ENCODE results near the gene FAM118A. TPM values are rescaled to one million over a fixed set of nuclear protein-coding genes. Genes with fewer than 3 reads are reported as not detected.

The FAM118A gene
- total and polyA plus RNA-seq, 8 donors = 12.0 to 747 (median 53.7) TPM

GRCh38 chr22:45268958-45269844 is 40.5 kb upstream of the FAM118A start:
- DNase-seq = peak; percentile 92 to 94
- H3K9me3 ChIP-seq = no peaks in the 10 kb centered on the region
- TF ChIP-seq POLR2A (IDR thresholded peaks at IDR 0.05) (no peak), POLR2AphosphoS5 (IDR thresholded peaks at IDR 0.05) (peak in 1 of 3 donors; percentile 84), EP300 (IDR thresholded peaks at IDR 0.05) (no peak)
- TF ChIP-seq, protein P1, sequence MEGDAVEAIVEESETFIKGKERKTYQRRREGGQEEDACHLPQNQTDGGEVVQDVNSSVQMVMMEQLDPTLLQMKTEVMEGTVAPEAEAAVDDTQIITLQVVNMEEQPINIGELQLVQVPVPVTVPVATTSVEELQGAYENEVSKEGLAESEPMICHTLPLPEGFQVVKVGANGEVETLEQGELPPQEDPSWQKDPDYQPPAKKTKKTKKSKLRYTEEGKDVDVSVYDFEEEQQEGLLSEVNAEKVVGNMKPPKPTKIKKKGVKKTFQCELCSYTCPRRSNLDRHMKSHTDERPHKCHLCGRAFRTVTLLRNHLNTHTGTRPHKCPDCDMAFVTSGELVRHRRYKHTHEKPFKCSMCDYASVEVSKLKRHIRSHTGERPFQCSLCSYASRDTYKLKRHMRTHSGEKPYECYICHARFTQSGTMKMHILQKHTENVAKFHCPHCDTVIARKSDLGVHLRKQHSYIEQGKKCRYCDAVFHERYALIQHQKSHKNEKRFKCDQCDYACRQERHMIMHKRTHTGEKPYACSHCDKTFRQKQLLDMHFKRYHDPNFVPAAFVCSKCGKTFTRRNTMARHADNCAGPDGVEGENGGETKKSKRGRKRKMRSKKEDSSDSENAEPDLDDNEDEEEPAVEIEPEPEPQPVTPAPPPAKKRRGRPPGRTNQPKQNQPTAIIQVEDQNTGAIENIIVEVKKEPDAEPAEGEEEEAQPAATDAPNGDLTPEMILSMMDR (IDR thresholded peaks at IDR 0.05) = peak in 6 of 7 experiments; percentile 20 to 99 (median 88)
- 2 to 5% (median 3%) methylated on average over 22 to 50 of the region's 60 CpGs for WGBS, 5 donors
- H3K4me3 ChIP-seq = peak overlapping the region; percentile 52 to 69 (median 60)
- H3K27me3 ChIP-seq = peaks cover 0 to 14% (median 0%) of the 10 kb centered on the region in 3 donors
- intact Hi-C loops (cut with DNase I; ENCODE audit: low total_unique reads) = no loop called here
- peaks cover 5 to 54% (median 33%) of the 10 kb centered on the region in 4 donors for H3K4me1 ChIP-seq
- H3K27ac ChIP-seq = peak overlapping the region in 3 of 5 donors; percentile 58 to 63 (median 59)
- H3K36me3 ChIP-seq = no peaks in the 10 kb centered on the region

GRCh38 chr22:45270095-45271020 is 39.4 kb upstream of the FAM118A start:
- Histone ChIP-seq H3K27me3 (peaks cover 0 to 14% (median 0%) of the 10 kb centered on the region in 3 donors), H3K4me3 (no peak overlapping the region), H3K27ac (peak overlapping the region in 2 of 5 donors; percentile 58 to 66), H3K36me3 (no peaks in the 10 kb centered on the region), H3K4me1 (peaks cover 5 to 53% (median 33%) of the 10 kb centered on the region in 4 donors), H3K9me3 (no peaks in the 10 kb centered on the region)
- WGBS, 5 donors = 74 to 87% (median 80%) methylated on average over 15 to 16 of the region's 16 CpGs
- no peak for DNase-seq
- intact Hi-C loops (cut with DNase I; ENCODE audit: low total_unique reads) = loop anchor here (5.0 kb wide), 1 partner anchor 157 kb away; no protein-coding TSS in a partner anchor
- TF ChIP-seq POLR2A (IDR thresholded peaks at IDR 0.05) = no peak
- TF ChIP-seq, protein P1 (IDR thresholded peaks at IDR 0.05) = no peak
- no peak for TF ChIP-seq POLR2AphosphoS5 (IDR thresholded peaks at IDR 0.05)
- no peak for TF ChIP-seq EP300 (IDR thresholded peaks at IDR 0.05)

DNA sequence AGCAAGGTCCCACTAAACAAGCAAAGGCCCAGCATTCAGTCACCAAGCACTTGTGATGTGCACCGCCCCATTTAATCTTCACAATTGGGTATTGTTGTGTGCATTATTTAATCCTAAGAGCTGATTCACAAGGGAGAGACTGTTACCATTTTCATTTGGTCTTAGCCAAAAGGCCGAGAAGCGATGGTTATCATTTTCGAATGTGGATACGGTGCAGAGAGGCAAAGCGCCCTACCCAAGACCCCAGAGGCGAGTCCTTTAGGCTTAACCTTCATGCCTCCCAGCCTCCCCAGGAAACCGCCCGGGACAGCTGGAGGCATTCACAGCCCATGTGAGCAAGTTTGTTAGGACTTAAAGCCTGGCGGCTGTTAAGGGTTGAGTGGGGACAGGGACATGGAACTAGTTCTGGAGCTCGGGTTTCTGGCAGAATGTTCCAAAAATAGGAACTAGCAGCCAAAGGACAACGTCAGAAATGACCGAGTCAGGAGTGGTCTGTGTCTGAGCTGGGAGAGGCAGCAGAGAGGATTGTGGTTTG is 38.0 kb upstream of the FAM118A start:
- peak overlapping the region; percentile 59 to 80 (median 65) for H3K27ac ChIP-seq

GRCh38 chr22:45272498-45272897 is 37.2 kb upstream of the FAM118A start:
- peaks cover 0 to 12% (median 0%) of the 10 kb centered on the region in 3 donors for H3K27me3 ChIP-seq
- TF ChIP-seq POLR2AphosphoS5 (IDR thresholded peaks at IDR 0.05) (no peak), EP300 (IDR thresholded peaks at IDR 0.05) (no peak), POLR2A (IDR thresholded peaks at IDR 0.05) (no peak)
- TF ChIP-seq, protein P1 (IDR thresholded peaks at IDR 0.05) = no peak
- H3K4me1 ChIP-seq = peaks cover 5 to 53% (median 33%) of the 10 kb centered on the region in 4 donors
- no peaks in the 10 kb centered on the region for H3K36me3 ChIP-seq
- H3K9me3 ChIP-seq = no peaks in the 10 kb centered on the region
- H3K4me3 ChIP-seq = no peak overlapping the region
- DNase-seq = no peak
- peak overlapping the region; percentile 59 to 80 (median 65) for H3K27ac ChIP-seq
- 80 to 89% (median 87%) methylated on average over 2 to 7 of the region's 7 CpGs for WGBS, 5 donors
- intact Hi-C loops (cut with DNase I; ENCODE audit: low total_unique reads) = loop anchor here (5.0 kb wide), 1 partner anchor 155 kb away; no protein-coding TSS in a partner anchor

More for the DNA sequence above, 38.0 kb upstream of the FAM118A start:
- 41 to 52% (median 43%) methylated on average over 11 to 13 of the region's 13 CpGs for WGBS, 5 donors
- Histone ChIP-seq H3K36me3 (no peaks in the 10 kb centered on the region), H3K27me3 (peaks cover 0 to 14% (median 0%) of the 10 kb centered on the region in 3 donors), H3K4me3 (no peak overlapping the region), H3K4me1 (peaks cover 5 to 53% (median 33%) of the 10 kb centered on the region in 4 donors), H3K9me3 (no peaks in the 10 kb centered on the region)
- peak; percentile 31 to 80 for DNase-seq
- intact Hi-C loops (cut with DNase I; ENCODE audit: low total_unique reads) = loop anchor here (5.0 kb wide), 1 partner anchor 156 kb away; no protein-coding TSS in a partner anchor
- TF ChIP-seq POLR2A (IDR thresholded peaks at IDR 0.05) (no peak), POLR2AphosphoS5 (IDR thresholded peaks at IDR 0.05) (peak in 1 of 3 donors; percentile 25)

All from stomach (tissue), 9 donors.